Uterus (tissue), 4 donors: ENCODE measurements around the gene ZNF428. TPM values are rescaled to one million over a fixed set of nuclear protein-coding genes. Genes with fewer than 3 reads are reported as not detected.
A peak's percentile ranks its signal among the peaks of the same experiment; 100 is the strongest.

Experiments
- DNase-seq, 2 donors: peaks; one replicate each; pipeline ENCODE4 v3.0.0-alpha.2; 2019 to 2020
- H3K27ac ChIP-seq, 2 donors: fragments of 200-600 bp; sonication (generic); 1 replicate in 1 of 2; 2 replicates in 1 of 2; pipeline ENCODE4 v1.5.1; 2016 to 2018
- H3K27me3 ChIP-seq, 2 donors: fragments of 200-600 bp; sonication (generic); one replicate each; pipeline ENCODE4 v1.5.1; 2018 to 2019; ENCODE audit warnings: control low read depth in 1 of 2
- H3K36me3 ChIP-seq, 2 donors: fragments of 200-600 bp; sonication (generic); one replicate each; pipeline ENCODE4 v1.5.1; 2019; ENCODE audit warnings: control low read depth in 1 of 2
- H3K4me1 ChIP-seq, 2 donors: fragments of 200-600 bp; sonication (generic); one replicate each; pipeline ENCODE4 v1.5.1; 2018 to 2019; ENCODE audit warnings: control low read depth in 1 of 2
- H3K4me3 ChIP-seq, 2 donors: fragments of 200-600 bp; sonication (generic); 1 replicate in 1 of 2; 2 replicates in 1 of 2; pipeline ENCODE4 v1.5.1; 2018 to 2019; ENCODE audit warnings: mild to moderate bottlenecking in 1 of 2
- H3K9me3 ChIP-seq, 2 donors: fragments of 200-600 bp; sonication (generic); one replicate each; pipeline ENCODE4 v1.5.1; 2019; ENCODE audit warnings: control low read depth in 1 of 2
- CTCF ChIP-seq, 4 experiments: fragments of 200-600 bp in 2 of 4; fragments of 450-650 bp in 2 of 4; sonication (generic) in 2 of 4; IDR thresholded peaks; one replicate each; pipeline ENCODE4 v1.5.1; 2016 to 2019; ENCODE audit warnings: antibody characterized with exemption in 4 of 4, mild to moderate bottlenecking in 2 of 4, moderate library complexity in 1 of 4
- POLR2A ChIP-seq, 2 donors: fragments of 450-650 bp; IDR thresholded peaks; one replicate each; pipeline ENCODE4 v1.6.1; 2016; ENCODE audit warnings: antibody characterized with exemption in 2 of 2, mild to moderate bottlenecking in 1 of 2, moderate library complexity in 1 of 2
- intact Hi-C: fragments of 100-400 bp; cut with DNase I; formaldehyde crosslinking; loops from one replicate; pipeline ENCODE4 v1.15.1; 2023; ENCODE audit warnings: low total_unique reads
- total RNA-seq, 4 donors: library from RNA; depleted of rRNA in 3 of 4; stranded (reverse); fragments of >200 nt in 3 of 4; gene quantifications; one replicate each; pipeline versions ENCODE4 v1.1.0 to v1.2.4, GENCODE V29; 2014 to 2023
- donor health status: DM: yes; HTN: yes; CAD: no.

The ZNF428 gene
- total RNA-seq, 4 donors from 2014 or later = 1.5 to 83.3 (median 44.5) TPM

DNA sequence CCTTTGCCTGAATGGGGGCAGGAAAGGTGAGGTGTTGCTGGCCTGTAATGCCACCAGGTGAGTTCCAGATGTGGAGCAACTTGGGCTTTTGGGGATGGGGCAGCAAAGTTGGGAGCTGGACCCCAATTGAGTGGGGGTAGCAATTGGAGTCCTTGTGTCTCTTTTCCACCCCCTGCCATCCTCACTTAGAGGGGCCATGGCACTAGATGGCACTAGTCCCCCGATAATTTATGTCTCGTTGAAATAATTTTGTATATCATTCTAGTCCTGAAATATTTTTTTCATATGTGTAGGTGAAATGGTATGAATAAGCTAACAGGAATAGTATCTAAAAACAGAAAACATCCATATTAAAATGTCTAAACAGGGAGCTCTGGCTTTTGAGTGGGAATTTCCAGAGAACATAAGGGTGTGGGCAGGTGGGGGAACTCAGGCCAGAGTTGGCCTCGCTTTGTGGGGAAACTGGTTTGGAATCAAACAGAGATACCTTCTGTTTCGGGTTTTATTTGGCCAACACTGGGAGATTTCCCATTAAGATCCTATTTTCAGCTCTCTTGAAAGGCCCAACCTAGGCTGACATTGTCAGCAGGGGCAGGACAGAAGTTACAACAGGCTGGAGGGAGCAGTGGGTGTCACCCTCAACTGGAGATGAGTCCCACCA lies 19.7 kb downstream of the ZNF428 start:
- Histone ChIP-seq H3K9me3 (no peaks in the 10 kb centered on the region), H3K36me3 (no peaks in the 10 kb centered on the region), H3K4me1 (peaks cover 5 to 12% of the 10 kb centered on the region in 2 donors), H3K4me3 (no peak overlapping the region), H3K27me3 (no peaks in the 10 kb centered on the region), H3K27ac (no peak overlapping the region)
- intact Hi-C loops = no loop called here
- DNase-seq = no peak
- no peak for TF ChIP-seq CTCF (IDR thresholded peaks at IDR 0.05)
- no peak for TF ChIP-seq POLR2A (IDR thresholded peaks at IDR 0.05)

- Histone ChIP-seq H3K9me3 (no peaks in the 10 kb centered on the region), H3K4me1 (peaks cover 5 to 20% of the 10 kb centered on the region in 2 donors), H3K27me3 (no peaks in the 10 kb centered on the region), H3K4me3 (no peak overlapping the region), H3K27ac (no peak overlapping the region), H3K36me3 (no peaks in the 10 kb centered on the region)
- intact Hi-C loops = no loop called here
- TF ChIP-seq CTCF (IDR thresholded peaks at IDR 0.05) (no peak), POLR2A (IDR thresholded peaks at IDR 0.05) (no peak)
- DNase-seq = no peak
These were observed 20.8 kb downstream of the ZNF428 start for GRCh38 chr19:43598445-43599240.

- no peak for DNase-seq
- no peak overlapping the region for H3K4me3 ChIP-seq
These were observed 21.6 kb downstream of the ZNF428 start for GRCh38 chr19:43597876-43598275.

DNA sequence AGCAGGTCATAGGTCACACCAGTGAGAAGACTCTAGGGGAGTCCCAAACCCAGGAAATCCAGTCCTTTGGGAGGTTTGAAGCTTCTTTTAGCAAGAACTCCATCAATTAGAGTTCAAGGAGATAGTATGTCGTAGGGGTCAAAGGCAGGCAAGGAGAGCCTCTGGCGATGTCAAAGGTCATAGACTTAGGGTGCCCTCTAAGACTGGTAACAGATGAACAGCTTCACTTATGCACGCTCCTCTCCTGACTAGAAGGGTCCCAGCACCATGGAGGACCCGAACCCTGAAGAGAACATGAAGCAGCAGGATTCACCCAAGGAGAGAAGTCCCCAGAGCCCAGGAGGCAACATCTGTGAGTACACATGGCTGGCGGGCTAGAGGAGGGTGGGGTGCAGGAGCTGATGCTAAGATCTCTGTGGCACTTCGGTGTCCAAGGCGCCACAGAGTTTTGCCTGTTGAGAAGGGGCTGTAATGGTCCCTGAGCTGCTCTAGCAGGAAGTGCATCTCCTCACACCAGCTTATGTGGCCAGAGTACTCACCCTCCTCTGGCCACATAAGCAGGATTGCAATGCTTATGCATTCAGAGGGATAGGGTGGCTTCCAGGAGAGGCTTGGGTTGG lies 22.5 kb downstream of the ZNF428 start:
- H3K4me3 ChIP-seq = peak overlapping the region; percentile 55 to 59
- no peaks in the 10 kb centered on the region for H3K27me3 ChIP-seq
- no peak for DNase-seq
- peaks cover 5 to 20% of the 10 kb centered on the region in 2 donors for H3K4me1 ChIP-seq
- TF ChIP-seq POLR2A (IDR thresholded peaks at IDR 0.05) (no peak), CTCF (IDR thresholded peaks at IDR 0.05) (no peak)
- peak overlapping the region; percentile 96 to 97 for H3K27ac ChIP-seq
- intact Hi-C loops = no loop called here
- H3K9me3 ChIP-seq = no peaks in the 10 kb centered on the region
- no peaks in the 10 kb centered on the region for H3K36me3 ChIP-seq

More at GRCh38 chr19:43597876-43598275, 21.6 kb downstream of the ZNF428 start:
- TF ChIP-seq CTCF (IDR thresholded peaks at IDR 0.05) (no peak), POLR2A (IDR thresholded peaks at IDR 0.05) (no peak)
- H3K9me3 ChIP-seq = no peaks in the 10 kb centered on the region
- intact Hi-C loops = no loop called here
- no peaks in the 10 kb centered on the region for H3K27me3 ChIP-seq
- no peak overlapping the region for H3K27ac ChIP-seq
- peaks cover 5 to 20% of the 10 kb centered on the region in 2 donors for H3K4me1 ChIP-seq
- H3K36me3 ChIP-seq = no peaks in the 10 kb centered on the region
